ENCODE measurements around the gene BAZ1A. TPM values are rescaled to one million over a fixed set of nuclear protein-coding genes. Genes with fewer than 3 reads are reported as not detected.

Gene BAZ1A
- total and polyA plus RNA-seq, 10 of the 15 experiments (the other 5 are each of a cell fraction or from before 2014, with no cell fraction given): 34.3 to 96.5 (median 50.7) TPM

DNA sequence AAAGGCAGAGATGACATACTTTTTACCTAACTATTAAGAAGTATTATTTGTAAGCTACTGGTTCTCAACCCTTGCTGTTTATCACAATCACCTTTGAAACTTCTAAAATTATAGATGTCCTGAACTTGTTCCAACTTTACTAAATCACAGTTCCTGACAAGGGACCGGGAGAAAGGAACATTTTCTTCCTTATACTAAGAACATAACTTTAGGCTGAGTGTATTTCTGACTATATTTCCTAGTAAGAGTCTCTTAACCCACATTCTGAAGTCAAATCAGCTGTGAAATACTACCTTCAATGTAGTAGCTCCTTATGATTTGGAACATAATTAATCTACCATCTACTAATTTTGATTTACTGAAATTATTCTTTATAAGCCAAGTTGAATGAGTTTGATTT, 80.2 kb downstream of the BAZ1A start:
- Histone ChIP-seq H3K27ac (ENCODE audit: control insufficient read depth, insufficient read depth) (no peak overlapping the region), H3K4me3 (no peak overlapping the region), H3K9me3 (replicated peaks; ENCODE audit: control insufficient read depth, insufficient read depth, low read length) (no peaks in the 10 kb centered on the region), H3K27me3 (replicated peaks in 1 of 2; ENCODE audit: control insufficient read depth in 2 of 2, insufficient read depth in 2 of 2, low read length in 1 of 2) (no peaks in the 10 kb centered on the region), H3K9ac (ENCODE audit: control insufficient read depth, insufficient read depth, low read length) (no peak overlapping the region), H3K4me1 (ENCODE audit: control insufficient read depth, insufficient read depth, low read length) (no peaks in the 10 kb centered on the region), H4K20me1 (ENCODE audit: control insufficient read depth, insufficient read depth) (no peaks in the 10 kb centered on the region), H3K4me2 (ENCODE audit: control insufficient read depth, insufficient read depth) (no peak overlapping the region), H3K36me3 (ENCODE audit: control insufficient read depth in 2 of 2, insufficient read depth in 2 of 2, low read length in 1 of 2) (peaks cover 7 to 33% of the 10 kb centered on the region in 2 experiments), H3K79me2 (ENCODE audit: control insufficient read depth, insufficient read depth, low read length) (no peaks in the 10 kb centered on the region), H2AFZ (ENCODE audit: control insufficient read depth, low read depth, low read length) (no peak overlapping the region)
- ChIA-PET POLR2A (no interaction called here), RAD21 (ENCODE audit: unreplicated experiment) (interaction anchor here (1.1 kb wide), 1 partner anchor 15 kb away, joined by 3 read pairs; no protein-coding TSS in a partner anchor), CTCF (interaction anchor here (0.7 to 0.9 kb wide), 2 partner anchors 9 to 25 kb away, joined by 3 to 4 read pairs; no protein-coding TSS in a partner anchor), SMC1A (ENCODE audit: uncharacterized antibody, unreplicated experiment) (interaction anchor here (0.9 kb wide), 2 partner anchors 9 to 76 kb away, joined by 3 read pairs; no protein-coding TSS in a partner anchor)
- ATAC-seq (no peak), DNase-seq (ENCODE audit: low read depth, low spot score) (no peak), FAIRE-seq (no peak)
- in situ Hi-C loops (cut with MboI): no loop called here
- intact Hi-C loops (cut with micrococcal nuclease; ENCODE audit: unreplicated experiment): no loop called here
- TF ChIP-seq CHD1 (IDR thresholded peaks at IDR 0.05; ENCODE audit: low read depth, low read length) (no peak), SUZ12 (IDR thresholded peaks at IDR 0.05; ENCODE audit: unreplicated experiment) (no peak), STAT1 (conservative IDR thresholded peaks at IDR 0.05) (no peak), RUNX3 (IDR thresholded peaks at IDR 0.05; ENCODE audit: low read length) (no peak), SRF (IDR thresholded peaks at IDR 0.05; ENCODE audit: low read depth in 2 of 2, low read length in 2 of 2) (no peak), ZNF207 (IDR thresholded peaks at IDR 0.05; ENCODE audit: borderline replicate concordance) (no peak), SUPT20H (IDR thresholded peaks at IDR 0.05; ENCODE audit: borderline replicate concordance, control insufficient read depth, low read depth, low read length) (no peak), NFIC (IDR thresholded peaks at IDR 0.05; ENCODE audit: low read depth, low read length) (no peak), HDAC2 (IDR thresholded peaks at IDR 0.05) (no peak), ZNF217 (IDR thresholded peaks at IDR 0.05) (no peak), ZNF622 (IDR thresholded peaks at IDR 0.05) (no peak), IRF4 (IDR thresholded peaks at IDR 0.05; ENCODE audit: low read depth, low read length) (no peak), RAD51 (IDR thresholded peaks at IDR 0.05) (no peak)
- TF ChIP-seq, protein P1, sequence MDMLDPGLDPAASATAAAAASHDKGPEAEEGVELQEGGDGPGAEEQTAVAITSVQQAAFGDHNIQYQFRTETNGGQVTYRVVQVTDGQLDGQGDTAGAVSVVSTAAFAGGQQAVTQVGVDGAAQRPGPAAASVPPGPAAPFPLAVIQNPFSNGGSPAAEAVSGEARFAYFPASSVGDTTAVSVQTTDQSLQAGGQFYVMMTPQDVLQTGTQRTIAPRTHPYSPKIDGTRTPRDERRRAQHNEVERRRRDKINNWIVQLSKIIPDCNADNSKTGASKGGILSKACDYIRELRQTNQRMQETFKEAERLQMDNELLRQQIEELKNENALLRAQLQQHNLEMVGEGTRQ (IDR thresholded peaks at IDR 0.05; ENCODE audit: borderline replicate concordance, low read depth, low read length): no peak
- TF ChIP-seq, protein P2, sequence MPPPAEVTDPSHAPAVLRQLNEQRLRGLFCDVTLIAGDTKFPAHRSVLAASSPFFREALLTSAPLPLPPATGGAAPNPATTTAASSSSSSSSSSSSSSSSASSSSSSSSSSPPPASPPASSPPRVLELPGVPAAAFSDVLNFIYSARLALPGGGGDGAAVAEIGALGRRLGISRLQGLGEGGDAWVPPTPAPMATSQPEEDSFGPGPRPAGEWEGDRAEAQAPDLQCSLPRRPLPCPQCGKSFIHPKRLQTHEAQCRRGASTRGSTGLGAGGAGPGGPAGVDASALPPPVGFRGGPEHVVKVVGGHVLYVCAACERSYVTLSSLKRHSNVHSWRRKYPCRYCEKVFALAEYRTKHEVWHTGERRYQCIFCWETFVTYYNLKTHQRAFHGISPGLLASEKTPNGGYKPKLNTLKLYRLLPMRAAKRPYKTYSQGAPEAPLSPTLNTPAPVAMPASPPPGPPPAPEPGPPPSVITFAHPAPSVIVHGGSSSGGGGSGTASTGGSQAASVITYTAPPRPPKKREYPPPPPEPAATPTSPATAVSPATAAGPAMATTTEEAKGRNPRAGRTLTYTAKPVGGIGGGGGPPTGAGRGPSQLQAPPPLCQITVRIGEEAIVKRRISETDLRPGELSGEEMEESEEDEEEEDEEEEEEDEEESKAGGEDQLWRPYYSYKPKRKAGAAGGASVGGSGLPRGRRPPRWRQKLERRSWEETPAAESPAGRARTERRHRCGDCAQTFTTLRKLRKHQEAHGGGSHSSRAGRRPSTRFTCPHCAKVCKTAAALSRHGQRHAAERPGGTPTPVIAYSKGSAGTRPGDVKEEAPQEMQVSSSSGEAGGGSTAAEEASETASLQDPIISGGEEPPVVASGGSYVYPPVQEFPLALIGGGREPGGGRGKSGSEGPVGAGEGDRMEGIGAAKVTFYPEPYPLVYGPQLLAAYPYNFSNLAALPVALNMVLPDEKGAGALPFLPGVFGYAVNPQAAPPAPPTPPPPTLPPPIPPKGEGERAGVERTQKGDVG (CRISPR knock-in tag; IDR thresholded peaks at IDR 0.05): no peak
- TF ChIP-seq, protein P3, sequence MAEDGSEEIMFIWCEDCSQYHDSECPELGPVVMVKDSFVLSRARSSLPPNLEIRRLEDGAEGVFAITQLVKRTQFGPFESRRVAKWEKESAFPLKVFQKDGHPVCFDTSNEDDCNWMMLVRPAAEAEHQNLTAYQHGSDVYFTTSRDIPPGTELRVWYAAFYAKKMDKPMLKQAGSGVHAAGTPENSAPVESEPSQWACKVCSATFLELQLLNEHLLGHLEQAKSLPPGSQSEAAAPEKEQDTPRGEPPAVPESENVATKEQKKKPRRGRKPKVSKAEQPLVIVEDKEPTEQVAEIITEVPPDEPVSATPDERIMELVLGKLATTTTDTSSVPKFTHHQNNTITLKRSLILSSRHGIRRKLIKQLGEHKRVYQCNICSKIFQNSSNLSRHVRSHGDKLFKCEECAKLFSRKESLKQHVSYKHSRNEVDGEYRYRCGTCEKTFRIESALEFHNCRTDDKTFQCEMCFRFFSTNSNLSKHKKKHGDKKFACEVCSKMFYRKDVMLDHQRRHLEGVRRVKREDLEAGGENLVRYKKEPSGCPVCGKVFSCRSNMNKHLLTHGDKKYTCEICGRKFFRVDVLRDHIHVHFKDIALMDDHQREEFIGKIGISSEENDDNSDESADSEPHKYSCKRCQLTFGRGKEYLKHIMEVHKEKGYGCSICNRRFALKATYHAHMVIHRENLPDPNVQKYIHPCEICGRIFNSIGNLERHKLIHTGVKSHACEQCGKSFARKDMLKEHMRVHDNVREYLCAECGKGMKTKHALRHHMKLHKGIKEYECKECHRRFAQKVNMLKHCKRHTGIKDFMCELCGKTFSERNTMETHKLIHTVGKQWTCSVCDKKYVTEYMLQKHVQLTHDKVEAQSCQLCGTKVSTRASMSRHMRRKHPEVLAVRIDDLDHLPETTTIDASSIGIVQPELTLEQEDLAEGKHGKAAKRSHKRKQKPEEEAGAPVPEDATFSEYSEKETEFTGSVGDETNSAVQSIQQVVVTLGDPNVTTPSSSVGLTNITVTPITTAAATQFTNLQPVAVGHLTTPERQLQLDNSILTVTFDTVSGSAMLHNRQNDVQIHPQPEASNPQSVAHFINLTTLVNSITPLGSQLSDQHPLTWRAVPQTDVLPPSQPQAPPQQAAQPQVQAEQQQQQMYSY (CRISPR knock-in tag; IDR thresholded peaks at IDR 0.05): no peak
- BruUV-seq (replicated peaks): no TSS peak
- 56% methylated on average over 1 of the region's 1 CpG for WGBS (ENCODE audit: insufficient coverage, insufficient replicate concordance, low lambda C conversion rate, missing lambda C conversion rate)

Measured in GM12878 (cell line).